ENCODE data around the gene ABCC11.
A peak's percentile ranks its signal among the peaks of the same experiment; 100 is the strongest.

Gene ABCC11

DNA sequence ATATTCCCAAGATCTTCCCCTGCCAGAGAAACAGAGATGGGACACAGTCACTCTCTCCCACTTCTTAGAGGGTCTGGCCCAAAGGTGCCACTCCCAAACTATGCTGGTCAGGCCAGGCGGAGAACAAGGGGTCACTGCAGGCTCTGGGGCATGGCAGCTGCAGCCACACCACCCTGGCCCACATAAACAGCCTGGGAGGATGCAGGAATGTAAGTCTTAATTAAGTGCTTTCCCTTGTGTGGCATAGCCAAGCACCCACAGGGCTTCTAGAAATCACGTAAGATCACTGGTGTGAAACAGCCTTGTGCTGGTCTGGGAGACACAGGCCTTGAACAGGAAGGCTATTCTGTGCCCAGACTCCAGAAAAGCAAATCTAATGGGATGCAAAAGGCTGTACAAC, 123.1 kb downstream of the ABCC11 start:
- DNase-seq = no peak
- Histone ChIP-seq H3K27ac (ENCODE audit: insufficient read depth, low read length, poor library complexity, severe bottlenecking) (no peak overlapping the region), H3K4me1 (ENCODE audit: control insufficient read depth, insufficient read depth, low read length, poor library complexity, severe bottlenecking) (no peaks in the 10 kb centered on the region), H3K27me3 (replicated peaks; ENCODE audit: control insufficient read depth, insufficient read depth, low read length, poor library complexity, severe bottlenecking) (no peaks in the 10 kb centered on the region), H3K4me3 (ENCODE audit: insufficient read depth, low read depth, low read length, poor library complexity, severe bottlenecking) (no peak overlapping the region), H3K9me3 (ENCODE audit: control insufficient read depth, low read length) (no peaks in the 10 kb centered on the region), H3K36me3 (ENCODE audit: control insufficient read depth, insufficient read depth, low read length) (no peaks in the 10 kb centered on the region)

- Histone ChIP-seq H3K4me1 (ENCODE audit: control insufficient read depth, insufficient read depth, low read length, poor library complexity, severe bottlenecking) (no peaks in the 10 kb centered on the region), H3K4me3 (ENCODE audit: insufficient read depth, low read depth, low read length, poor library complexity, severe bottlenecking) (no peak overlapping the region), H3K9me3 (ENCODE audit: control insufficient read depth, low read length) (no peaks in the 10 kb centered on the region), H3K27me3 (replicated peaks; ENCODE audit: control insufficient read depth, insufficient read depth, low read length, poor library complexity, severe bottlenecking) (no peaks in the 10 kb centered on the region), H3K36me3 (ENCODE audit: control insufficient read depth, insufficient read depth, low read length) (no peaks in the 10 kb centered on the region), H3K27ac (ENCODE audit: insufficient read depth, low read length, poor library complexity, severe bottlenecking) (no peak overlapping the region)
- DNase-seq = no peak
Measured at GRCh38 chr16:48123104-48123788, 124.1 kb downstream of the ABCC11 start.

GRCh38 chr16:48121276-48121675, 126.1 kb downstream of the ABCC11 start:
- no peak for DNase-seq

GRCh38 chr16:48118841-48119240, 128.5 kb downstream of the ABCC11 start:
- H3K9me3 ChIP-seq (ENCODE audit: control insufficient read depth, low read length) = no peaks in the 10 kb centered on the region
- no peak for DNase-seq
- H3K27me3 ChIP-seq (replicated peaks; ENCODE audit: control insufficient read depth, insufficient read depth, low read length, poor library complexity, severe bottlenecking) = no peaks in the 10 kb centered on the region
- H3K36me3 ChIP-seq (ENCODE audit: control insufficient read depth, insufficient read depth, low read length) = no peaks in the 10 kb centered on the region
- H3K4me1 ChIP-seq (ENCODE audit: control insufficient read depth, insufficient read depth, low read length, poor library complexity, severe bottlenecking) = no peaks in the 10 kb centered on the region
- no peak overlapping the region for H3K27ac ChIP-seq (ENCODE audit: insufficient read depth, low read length, poor library complexity, severe bottlenecking)
- H3K4me3 ChIP-seq (ENCODE audit: insufficient read depth, low read depth, low read length, poor library complexity, severe bottlenecking) = no peak overlapping the region

More at GRCh38 chr16:48121276-48121675, 126.1 kb downstream of the ABCC11 start:
- Histone ChIP-seq H3K27ac (ENCODE audit: insufficient read depth, low read length, poor library complexity, severe bottlenecking) (no peak overlapping the region), H3K4me1 (ENCODE audit: control insufficient read depth, insufficient read depth, low read length, poor library complexity, severe bottlenecking) (no peaks in the 10 kb centered on the region), H3K36me3 (ENCODE audit: control insufficient read depth, insufficient read depth, low read length) (no peaks in the 10 kb centered on the region), H3K4me3 (ENCODE audit: insufficient read depth, low read depth, low read length, poor library complexity, severe bottlenecking) (no peak overlapping the region), H3K9me3 (ENCODE audit: control insufficient read depth, low read length) (no peaks in the 10 kb centered on the region), H3K27me3 (replicated peaks; ENCODE audit: control insufficient read depth, insufficient read depth, low read length, poor library complexity, severe bottlenecking) (no peaks in the 10 kb centered on the region)

GRCh38 chr16:48117217-48118105, 129.9 kb downstream of the ABCC11 start:
- H3K4me1 ChIP-seq (ENCODE audit: control insufficient read depth, insufficient read depth, low read length, poor library complexity, severe bottlenecking) = no peaks in the 10 kb centered on the region
- DNase-seq = peak; percentile 5 to 30 (median 11)
- H3K27me3 ChIP-seq (replicated peaks; ENCODE audit: control insufficient read depth, insufficient read depth, low read length, poor library complexity, severe bottlenecking) = no peaks in the 10 kb centered on the region
- no peak overlapping the region for H3K4me3 ChIP-seq (ENCODE audit: insufficient read depth, low read depth, low read length, poor library complexity, severe bottlenecking)
- H3K36me3 ChIP-seq (ENCODE audit: control insufficient read depth, insufficient read depth, low read length) = no peaks in the 10 kb centered on the region
- H3K9me3 ChIP-seq (ENCODE audit: control insufficient read depth, low read length) = no peaks in the 10 kb centered on the region
- H3K27ac ChIP-seq (ENCODE audit: insufficient read depth, low read length, poor library complexity, severe bottlenecking) = no peak overlapping the region
